UCSD-AML1 (cell line): Measurements from ENCODE around the gene HRH2.

ENCODE experiments used
- DNase-seq: peaks from one replicate; lab custom pipeline; 2025; ENCODE audit not compliant: unreplicated experiment; lab: John Stamatoyannopoulos, UW

Gene HRH2

GRCh38 chr5:175675873-175676272 is 18.0 kb downstream of the HRH2 start:
- DNase-seq = no peak

GRCh38 chr5:175677571-175677970 is 19.7 kb downstream of the HRH2 start:
- DNase-seq = no peak

- no peak for DNase-seq
These were observed 20.2 kb downstream of the HRH2 start for GRCh38 chr5:175678074-175678473.

GRCh38 chr5:175679411-175679810 is 21.5 kb downstream of the HRH2 start:
- DNase-seq = no peak

- no peak for DNase-seq
These were observed 22.1 kb downstream of the HRH2 start for GRCh38 chr5:175680020-175680419.

- no peak for DNase-seq
These were observed 22.6 kb downstream of the HRH2 start for GRCh38 chr5:175680463-175680862.

GRCh38 chr5:175681045-175681967 is 23.4 kb downstream of the HRH2 start:
- no peak for DNase-seq

- DNase-seq = no peak
These were observed 24.1 kb downstream of the HRH2 start for GRCh38 chr5:175681968-175682340.

- no peak for DNase-seq
These were observed 24.8 kb downstream of the HRH2 start for GRCh38 chr5:175682664-175683063.

GRCh38 chr5:175683231-175683630 is 25.4 kb downstream of the HRH2 start:
- no peak for DNase-seq

GRCh38 chr5:175683921-175684320 is 26.1 kb downstream of the HRH2 start:
- DNase-seq = no peak

- no peak for DNase-seq
These were observed 27.1 kb downstream of the HRH2 start for GRCh38 chr5:175684931-175685330.

- DNase-seq = no peak
These were observed 28.0 kb downstream of the HRH2 start for GRCh38 chr5:175685701-175686350.

GRCh38 chr5:175686396-175686795 is 28.5 kb downstream of the HRH2 start:
- no peak for DNase-seq

GRCh38 chr5:175686826-175687225 is 29.0 kb downstream of the HRH2 start:
- no peak for DNase-seq

- no peak for DNase-seq
These were observed 29.4 kb downstream of the HRH2 start for GRCh38 chr5:175687231-175687701.

GRCh38 chr5:175688352-175689146 is 30.7 kb downstream of the HRH2 start:
- DNase-seq = no peak

GRCh38 chr5:175689147-175689991 is 31.5 kb downstream of the HRH2 start:
- no peak for DNase-seq

- DNase-seq = no peak
These were observed 32.2 kb downstream of the HRH2 start for GRCh38 chr5:175690025-175690424.

- DNase-seq = no peak
These were observed 32.7 kb downstream of the HRH2 start for GRCh38 chr5:175690586-175690985.

- DNase-seq = no peak
These were observed 33.9 kb downstream of the HRH2 start for GRCh38 chr5:175691761-175692160.
